Activated T-helper 17 cell treated with anti-CD3 and anti-CD28 coated beads, Interleukin-2, amount 50 U/mL, for 72 hours (primary cell): ENCODE results near the gene UMPS. TPM values are rescaled to one million over a fixed set of nuclear protein-coding genes. Genes with fewer than 3 reads are reported as not detected.
"Not testable (repeated sequence)": the region's sequence is repeated elsewhere in the genome, so short reads cannot be mapped to it uniquely, and the experiment has no call there.

Experiments used
- ATAC-seq: fragments of 150-1000 bp; cut with Tn5 transposase; replicated peaks from 2 replicates; pipeline ENCODE4 v1.10.0; 2021; ENCODE audit warnings: mild to moderate bottlenecking, moderate library complexity
- H3K27ac Mint-ChIP-seq: one replicate; pipeline ENCODE4 v1.8.0; 2022; ENCODE audit warnings: mixed read lengths
- H3K27me3 Mint-ChIP-seq: one replicate; pipeline ENCODE4 v1.8.0; 2022; ENCODE audit warnings: mixed read lengths
- H3K36me3 Mint-ChIP-seq: one replicate; pipeline ENCODE4 v1.8.0; 2022; ENCODE audit warnings: low read depth, mild to moderate bottlenecking, mixed read lengths
- H3K4me1 Mint-ChIP-seq: one replicate; pipeline ENCODE4 v1.8.0; 2022; ENCODE audit warnings: mixed read lengths
- H3K4me3 Mint-ChIP-seq: one replicate; pipeline ENCODE4 v1.8.0; 2022; ENCODE audit warnings: mild to moderate bottlenecking, mixed read lengths
- H3K9me3 Mint-ChIP-seq: one replicate; pipeline ENCODE4 v1.8.0; 2022; ENCODE audit warnings: mixed read lengths
- total RNA-seq, 2 donors: library from RNA; stranded (reverse); gene quantifications; one replicate each; pipeline ENCODE4 v1.2.3, GENCODE V29; 2022

Gene UMPS
- total RNA-seq, 2 donors from 2014 or later = 29.2 to 55.0 TPM

- Mint-ChIP-seq H3K27me3 (peaks cover 17% of the 10 kb centered on the region), H3K4me1 (no peaks in the 10 kb centered on the region), H3K36me3 (no peaks in the 10 kb centered on the region), H3K9me3 (no peaks in the 10 kb centered on the region), H3K27ac (no peak overlapping the region), H3K4me3 (no peak overlapping the region)
- ATAC-seq = no peak
These were observed 31.2 kb upstream of the UMPS start for GRCh38 chr3:124699051-124699450.

GRCh38 chr3:124699686-124700396 is 30.4 kb upstream of the UMPS start:
- Mint-ChIP-seq H3K36me3 (no peaks in the 10 kb centered on the region), H3K27me3 (peaks cover 17% of the 10 kb centered on the region), H3K9me3 (no peaks in the 10 kb centered on the region), H3K4me1 (no peaks in the 10 kb centered on the region), H3K27ac (no peak overlapping the region), H3K4me3 (no peak overlapping the region)
- no peak for ATAC-seq

- no peak for ATAC-seq
- H3K4me3 Mint-ChIP-seq = no peak overlapping the region
- peaks cover 21% of the 10 kb centered on the region for H3K27me3 Mint-ChIP-seq
- H3K9me3 Mint-ChIP-seq = no peaks in the 10 kb centered on the region
- no peak overlapping the region for H3K27ac Mint-ChIP-seq
- no peaks in the 10 kb centered on the region for H3K36me3 Mint-ChIP-seq
- no peaks in the 10 kb centered on the region for H3K4me1 Mint-ChIP-seq
These were observed 29.2 kb upstream of the UMPS start for GRCh38 chr3:124700880-124701684.

GRCh38 chr3:124701687-124702086 is 28.6 kb upstream of the UMPS start:
- Mint-ChIP-seq H3K27me3 (peaks cover 20% of the 10 kb centered on the region), H3K27ac (no peak overlapping the region), H3K9me3 (no peaks in the 10 kb centered on the region), H3K4me1 (no peaks in the 10 kb centered on the region), H3K4me3 (no peak overlapping the region), H3K36me3 (no peaks in the 10 kb centered on the region)
- no peak for ATAC-seq

GRCh38 chr3:124702950-124703349 is 27.3 kb upstream of the UMPS start:
- no peaks in the 10 kb centered on the region for H3K4me1 Mint-ChIP-seq
- no peaks in the 10 kb centered on the region for H3K36me3 Mint-ChIP-seq
- H3K4me3 Mint-ChIP-seq = no peak overlapping the region
- H3K9me3 Mint-ChIP-seq = no peaks in the 10 kb centered on the region
- no peak for ATAC-seq
- H3K27ac Mint-ChIP-seq = no peak overlapping the region
- peaks cover 26% of the 10 kb centered on the region for H3K27me3 Mint-ChIP-seq

- Mint-ChIP-seq H3K27me3 (peaks cover 40% of the 10 kb centered on the region), H3K36me3 (no peaks in the 10 kb centered on the region), H3K4me3 (no peak overlapping the region), H3K27ac (no peak overlapping the region), H3K4me1 (no peaks in the 10 kb centered on the region), H3K9me3 (no peaks in the 10 kb centered on the region)
- no peak for ATAC-seq
These were observed 24.7 kb upstream of the UMPS start for GRCh38 chr3:124705552-124705951.

GRCh38 chr3:124707223-124707622 is 23.0 kb upstream of the UMPS start:
- H3K27me3 Mint-ChIP-seq = peaks cover 39% of the 10 kb centered on the region
- not testable (repeated sequence) for H3K4me3 Mint-ChIP-seq, H3K9me3 Mint-ChIP-seq, ATAC-seq, H3K4me1 Mint-ChIP-seq, H3K27ac Mint-ChIP-seq, H3K36me3 Mint-ChIP-seq

- Mint-ChIP-seq H3K9me3 (no peaks in the 10 kb centered on the region), H3K36me3 (no peaks in the 10 kb centered on the region), H3K4me3 (no peak overlapping the region), H3K4me1 (no peaks in the 10 kb centered on the region), H3K27ac (no peak overlapping the region), H3K27me3 (peaks cover 39% of the 10 kb centered on the region)
- no peak for ATAC-seq
These were observed 22.6 kb upstream of the UMPS start for GRCh38 chr3:124707656-124708062.

GRCh38 chr3:124714223-124714853 is 15.9 kb upstream of the UMPS start:
- H3K36me3 Mint-ChIP-seq = no peaks in the 10 kb centered on the region
- ATAC-seq = no peak
- H3K9me3 Mint-ChIP-seq = no peaks in the 10 kb centered on the region
- H3K27me3 Mint-ChIP-seq = peaks cover 15% of the 10 kb centered on the region
- H3K4me3 Mint-ChIP-seq = no peak overlapping the region
- no peak overlapping the region for H3K27ac Mint-ChIP-seq
- H3K4me1 Mint-ChIP-seq = no peaks in the 10 kb centered on the region

- H3K9me3 Mint-ChIP-seq = no peaks in the 10 kb centered on the region
- no peaks in the 10 kb centered on the region for H3K4me1 Mint-ChIP-seq
- ATAC-seq = no peak
- no peaks in the 10 kb centered on the region for H3K36me3 Mint-ChIP-seq
- H3K27ac Mint-ChIP-seq = no peak overlapping the region
- H3K4me3 Mint-ChIP-seq = no peak overlapping the region
- peaks cover 49% of the 10 kb centered on the region for H3K27me3 Mint-ChIP-seq
These were observed 7.7 kb upstream of the UMPS start for GRCh38 chr3:124722589-124722988.

- H3K9me3 Mint-ChIP-seq = peaks cover 4% of the 10 kb centered on the region
- no peak for ATAC-seq
- peaks cover 13% of the 10 kb centered on the region for H3K4me1 Mint-ChIP-seq
- peaks cover 10% of the 10 kb centered on the region for H3K27me3 Mint-ChIP-seq
- peak overlapping the region; percentile 99 for H3K27ac Mint-ChIP-seq
- H3K36me3 Mint-ChIP-seq = peaks cover 54% of the 10 kb centered on the region
- peak overlapping the region; percentile 99 for H3K4me3 Mint-ChIP-seq
These were observed 667 bp downstream of the UMPS start for GRCh38 chr3:124730941-124731297.

GRCh38 chr3:124731760-124732159 is 1.5 kb downstream of the UMPS start:
- Mint-ChIP-seq H3K4me1 (peaks cover 13% of the 10 kb centered on the region), H3K4me3 (peak overlapping the region; percentile 99), H3K36me3 (peaks cover 61% of the 10 kb centered on the region), H3K27me3 (peaks cover 5% of the 10 kb centered on the region), H3K9me3 (peaks cover 4% of the 10 kb centered on the region), H3K27ac (no peak overlapping the region)
- no peak for ATAC-seq

- no peak for ATAC-seq
- peaks cover 99% of the 10 kb centered on the region for H3K36me3 Mint-ChIP-seq
- H3K9me3 Mint-ChIP-seq = no peaks in the 10 kb centered on the region
These were observed 10.8 kb downstream of the UMPS start for GRCh38 chr3:124741027-124741426.

GRCh38 chr3:124745756-124746155 is 15.5 kb downstream of the UMPS start:
- ATAC-seq = no peak
- no peaks in the 10 kb centered on the region for H3K9me3 Mint-ChIP-seq
- H3K27ac Mint-ChIP-seq = no peak overlapping the region
- no peaks in the 10 kb centered on the region for H3K27me3 Mint-ChIP-seq
- H3K36me3 Mint-ChIP-seq = peaks cover 64% of the 10 kb centered on the region
- no peak overlapping the region for H3K4me3 Mint-ChIP-seq
- H3K4me1 Mint-ChIP-seq = peaks cover 4% of the 10 kb centered on the region

More at GRCh38 chr3:124741027-124741426, 10.8 kb downstream of the UMPS start:
- H3K4me1 Mint-ChIP-seq = peaks cover 13% of the 10 kb centered on the region
- no peak overlapping the region for H3K4me3 Mint-ChIP-seq
- H3K27me3 Mint-ChIP-seq = no peaks in the 10 kb centered on the region
- peak overlapping the region; percentile 66 for H3K27ac Mint-ChIP-seq
